H9 (cell line): Measurements from ENCODE around the gene KCTD21. TPM values are rescaled to one million over a fixed set of nuclear protein-coding genes. Genes with fewer than 3 reads are reported as not detected.

Experiments
- DNase-seq: peaks from one replicate; pipeline ENCODE4 v3.0.0-alpha.2; 2017
- H2AFZ ChIP-seq: one replicate; pipeline ENCODE4 v1.6.1; 2013; ENCODE audit warnings: mild to moderate bottlenecking, low read length, control low read depth, moderate library complexity
- H2AK5ac ChIP-seq: 2 replicates; pipeline ENCODE4 v1.6.1; 2013; ENCODE audit warnings: low read length, control low read depth, mixed read lengths; ENCODE audit not compliant: insufficient read length
- H2BK120ac ChIP-seq: one replicate; pipeline ENCODE4 v1.6.1; 2013; ENCODE audit warnings: low read depth, mild to moderate bottlenecking, low read length, control low read depth, inconsistent platforms; ENCODE audit not compliant: poor library complexity, severe bottlenecking
- H2BK12ac ChIP-seq: 2 replicates; pipeline ENCODE4 v1.6.1; 2013; ENCODE audit warnings: low read length, control low read depth, mixed read lengths, low read depth; ENCODE audit not compliant: insufficient read length
- H2BK15ac ChIP-seq: 2 replicates; pipeline ENCODE4 v1.6.1; 2013; ENCODE audit warnings: low read depth, low read length, control low read depth
- H2BK20ac ChIP-seq: one replicate; pipeline ENCODE4 v1.6.1; 2013; ENCODE audit warnings: low read depth, mild to moderate bottlenecking, low read length, control low read depth, inconsistent platforms; ENCODE audit not compliant: poor library complexity, severe bottlenecking
- H2BK5ac ChIP-seq: 2 replicates; pipeline ENCODE4 v1.6.1; 2013; ENCODE audit warnings: low read length, control low read depth, mixed read lengths; ENCODE audit not compliant: insufficient read length
- H3K14ac ChIP-seq: 2 replicates; pipeline ENCODE4 v1.6.1; 2013; ENCODE audit warnings: low read length, control low read depth; ENCODE audit not compliant: insufficient read depth
- H3K18ac ChIP-seq: 2 replicates; pipeline ENCODE4 v1.6.1; 2013; ENCODE audit warnings: low read depth, mild to moderate bottlenecking, mixed read lengths, low read length, control low read depth; ENCODE audit not compliant: insufficient read length
- H3K23ac ChIP-seq: 2 replicates; pipeline ENCODE4 v1.6.1; 2013; ENCODE audit warnings: low read length, control low read depth, mixed read lengths, low read depth; ENCODE audit not compliant: insufficient read length
- H3K23me2 ChIP-seq: 2 replicates; pipeline ENCODE4 v1.6.1; 2013; ENCODE audit warnings: low read depth, mild to moderate bottlenecking, mixed read lengths, low read length, control low read depth; ENCODE audit not compliant: insufficient read length, poor library complexity, severe bottlenecking
- H3K27ac ChIP-seq: 2 replicates; pipeline ENCODE4 v1.5.1; 2013; ENCODE audit warnings: low read length, control low read depth, mixed read lengths, low read depth; ENCODE audit not compliant: insufficient read length
- H3K27me3 ChIP-seq: 2 replicates; pipeline ENCODE4 v1.6.1; 2013; ENCODE audit warnings: low read length, control low read depth, inconsistent platforms; ENCODE audit not compliant: insufficient read depth
- H3K4ac ChIP-seq: 2 replicates; pipeline ENCODE4 v1.6.1; 2013; ENCODE audit warnings: low read depth, mild to moderate bottlenecking, control low read depth, inconsistent platforms, low read length, moderate library complexity
- H3K4me1 ChIP-seq: 2 replicates; pipeline ENCODE4 v1.6.1; 2013; ENCODE audit warnings: low read length, control low read depth, inconsistent platforms; ENCODE audit not compliant: insufficient read depth
- H3K4me2 ChIP-seq: 2 replicates; pipeline ENCODE4 v1.6.1; 2013; ENCODE audit warnings: low read length, control low read depth, mixed read lengths; ENCODE audit not compliant: insufficient read length, insufficient read depth
- H3K56ac ChIP-seq: 2 replicates; pipeline ENCODE4 v1.6.1; 2013; ENCODE audit warnings: low read depth, mild to moderate bottlenecking, mixed read lengths, low read length, control low read depth; ENCODE audit not compliant: insufficient read length
- H3K79me1 ChIP-seq: 2 replicates; pipeline ENCODE4 v1.6.1; 2013; ENCODE audit warnings: low read depth, mild to moderate bottlenecking, moderate library complexity, low read length, control low read depth, inconsistent platforms; ENCODE audit not compliant: insufficient read depth, poor library complexity, severe bottlenecking
- H3K79me2 ChIP-seq: 2 replicates; pipeline ENCODE4 v1.6.1; 2013; ENCODE audit warnings: low read length, control low read depth, inconsistent platforms; ENCODE audit not compliant: insufficient read depth
- H3K9ac ChIP-seq: 2 replicates; pipeline ENCODE4 v1.6.1; 2013; ENCODE audit warnings: low read length, control low read depth, mixed read lengths; ENCODE audit not compliant: insufficient read length; ENCODE audit errors: extremely low read depth
- H3K9me3 ChIP-seq: one replicate; pipeline ENCODE4 v1.6.1; 2013; ENCODE audit warnings: low read depth, low read length, inconsistent platforms; ENCODE audit not compliant: control insufficient read depth
- H3T11ph ChIP-seq: one replicate; pipeline ENCODE4 v1.6.1; 2013; ENCODE audit warnings: mild to moderate bottlenecking, low read length, control low read depth, inconsistent platforms
- H4K20me1 ChIP-seq: one replicate; pipeline ENCODE4 v1.6.1; 2013; ENCODE audit not compliant: control insufficient read depth, insufficient read length, insufficient read depth
- H4K5ac ChIP-seq: 2 replicates; pipeline ENCODE4 v1.6.1; 2013; ENCODE audit warnings: low read depth, mild to moderate bottlenecking, mixed read lengths, low read length, control low read depth; ENCODE audit not compliant: insufficient read length
- H4K8ac ChIP-seq: replicated peaks from 2 replicates; pipeline ENCODE4 v1.6.1; 2013; ENCODE audit warnings: low read length, control low read depth, mixed read lengths, low read depth; ENCODE audit not compliant: insufficient read length
- H4K91ac ChIP-seq: 2 replicates; pipeline ENCODE4 v1.6.1; 2013; ENCODE audit warnings: low read depth, mild to moderate bottlenecking, moderate library complexity, mixed read lengths, low read length, control low read depth; ENCODE audit not compliant: insufficient read length
- H3K27ac Mint-ChIP-seq, 3 experiments: 2 replicates in 2 of 3; 3 replicates in 1 of 3; pipeline ENCODE4 v1.8.0; 2020 to 2021; ENCODE audit warnings: mixed read lengths in 3 of 3, mild to moderate bottlenecking in 1 of 3, moderate library complexity in 1 of 3
- H3K27me3 Mint-ChIP-seq: 2 replicates; pipeline ENCODE4 v1.8.0; 2021; ENCODE audit warnings: low read depth, mild to moderate bottlenecking, moderate library complexity, mixed read lengths
- H3K36me3 Mint-ChIP-seq, 3 experiments: 2 replicates in 2 of 3; 3 replicates in 1 of 3; pipeline ENCODE4 v1.8.0; 2020 to 2021; ENCODE audit warnings: low read depth in 3 of 3, mixed read lengths in 3 of 3; ENCODE audit not compliant: insufficient read depth in 1 of 3
- H3K4me1 Mint-ChIP-seq, 2 experiments: 2 replicates each; pipeline ENCODE4 v1.8.0; 2020; ENCODE audit warnings: mixed read lengths in 2 of 2
- H3K4me3 Mint-ChIP-seq, 2 experiments: 2 replicates in 1 of 2; 3 replicates in 1 of 2; pipeline ENCODE4 v1.8.0; 2020 to 2021; ENCODE audit warnings: mild to moderate bottlenecking in 2 of 2, mixed read lengths in 2 of 2, moderate library complexity in 1 of 2
- H3K9me3 Mint-ChIP-seq, 2 experiments: 2 replicates in 1 of 2; 3 replicates in 1 of 2; pipeline ENCODE4 v1.8.0; 2020; ENCODE audit warnings: mild to moderate bottlenecking in 2 of 2, mixed read lengths in 2 of 2, moderate library complexity in 1 of 2
- CTCF ChIP-seq: fragments of 200-600 bp; sonication (generic); conservative IDR thresholded peaks from 3 replicates; pipeline ENCODE4 v1.8.0; 2021; ENCODE audit warnings: antibody characterized with exemption, mild to moderate bottlenecking
- WGBS: extraction: QIAGEN DNeasy Blood & Tissue Kit; methylation state at CpG from one replicate; pipeline ENCODE4 v1.1.7; 2013; ENCODE audit warnings: missing lambda C conversion rate, low lambda C conversion rate, mixed read lengths; ENCODE audit not compliant: insufficient read length; ENCODE audit errors: extremely low coverage; 5-methylcytosine and 5-hydroxymethylcytosine counted together
- total RNA-seq: library from RNA; stranded (reverse); gene quantifications from 2 replicates; pipeline ENCODE4 v1.2.1, GENCODE V29; 2021

Gene KCTD21
- total RNA-seq, 1 experiment from 2014 or later, result 4.0 TPM

DNA sequence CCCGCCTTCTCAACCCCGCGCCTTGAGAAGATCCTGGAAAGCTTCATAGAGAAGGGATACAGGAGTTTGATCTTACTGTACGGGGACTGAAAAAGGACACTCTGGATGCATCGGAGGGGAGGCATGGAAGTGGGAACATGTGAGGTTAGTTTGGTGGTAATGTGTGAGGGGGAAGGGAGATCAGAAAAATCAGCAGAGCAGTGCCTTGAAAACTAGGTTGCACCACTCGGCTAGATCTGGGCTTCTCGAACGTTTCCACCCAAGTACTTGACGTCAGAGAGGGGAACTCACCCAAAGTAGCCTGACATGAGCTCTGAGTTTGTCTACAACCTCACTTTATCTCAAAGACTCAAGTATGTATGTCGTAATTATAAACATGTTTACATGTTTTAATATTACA is 14.8 kb upstream of the KCTD21 start:
- TF ChIP-seq CTCF, result no peak
- Histone ChIP-seq H4K91ac (no peak overlapping the region), H4K8ac (no peak overlapping the region), H3K9me3 (no peaks in the 10 kb centered on the region), H3K18ac (no peak overlapping the region), H3K79me2 (no peaks in the 10 kb centered on the region), H2BK5ac (no peak overlapping the region), H3K27me3 (no peaks in the 10 kb centered on the region), H3K9ac (no peak overlapping the region), H3K27ac (no peak overlapping the region), H3K4me1 (no peaks in the 10 kb centered on the region), H4K20me1 (no peaks in the 10 kb centered on the region), H3K79me1 (no peaks in the 10 kb centered on the region), H3T11ph (no peak overlapping the region), H2BK120ac (no peak overlapping the region), H3K4ac (no peak overlapping the region), H2BK20ac (no peak overlapping the region), H2BK12ac (no peak overlapping the region), H2AK5ac (no peak overlapping the region), H2AFZ (no peak overlapping the region), H3K4me2 (no peak overlapping the region), H3K23me2 (no peaks in the 10 kb centered on the region), H3K14ac (no peak overlapping the region), H2BK15ac (no peak overlapping the region), H4K5ac (no peak overlapping the region), H3K23ac (no peak overlapping the region), H3K56ac (no peak overlapping the region)
- no CpG with 5 or more reads among the region's 10 CpGs for WGBS
- peaks cover 10 to 16% of the 10 kb centered on the region in 2 experiments for H3K4me1 Mint-ChIP-seq
- H3K27ac Mint-ChIP-seq, result no peak overlapping the region
- H3K4me3 Mint-ChIP-seq, result no peak overlapping the region
- DNase-seq, result no peak
- H3K9me3 Mint-ChIP-seq, result no peaks in the 10 kb centered on the region
- H3K36me3 Mint-ChIP-seq, result peaks cover 0 to 10% (median 0%) of the 10 kb centered on the region in 3 experiments; a peak in 4 of 7 replicates
- no peaks in the 10 kb centered on the region for H3K27me3 Mint-ChIP-seq
